ENCODE measurements around the gene CD200R1L. TPM values are rescaled to one million over a fixed set of nuclear protein-coding genes. Genes with fewer than 3 reads are reported as not detected.

The CD200R1L gene
- total and polyA plus RNA-seq, 9 of the 15 experiments (the other 6 are each of a cell fraction or from before 2014, with no cell fraction given): not detected

- no peaks in the 10 kb centered on the region for H4K20me1 ChIP-seq (replicated peaks; ENCODE audit: control insufficient read depth, insufficient read depth, low read length)
- TF ChIP-seq CHD2 (IDR thresholded peaks at IDR 0.05; ENCODE audit: low read depth, low read length): 0 out of 2 replicates have a peak, but pooled peaks have one; percentile 22
- TF ChIP-seq EP400 (IDR thresholded peaks at IDR 0.05): no peak
- FAIRE-seq: no peak
- no peaks in the 10 kb centered on the region for H3K79me2 ChIP-seq (ENCODE audit: control insufficient read depth, insufficient read depth, low read length)
- no peaks in the 10 kb centered on the region for H3K27me3 ChIP-seq (ENCODE audit: control insufficient read depth in 2 of 2, insufficient read depth in 2 of 2, low read length in 2 of 2)
- POLR2A ChIA-PET: no interaction called here
- in situ Hi-C loops (cut with MboI): no loop called here
- no peak overlapping the region for H3K27ac ChIP-seq (ENCODE audit: extremely low read depth, low read depth, low read length)
- H3K4me1 ChIP-seq (replicated peaks in 1 of 2; ENCODE audit: control insufficient read depth in 2 of 2, insufficient read depth in 2 of 2, low read length in 2 of 2): peaks cover 0 to 9% of the 10 kb centered on the region in 2 experiments; a peak in 1 of 5 replicates
- peak in 1 of 4 experiments; percentile 23 for DNase-seq (ENCODE audit: extremely low read depth in 1 of 4, low spot score in 3 of 4)
- no peaks in the 10 kb centered on the region for H3K9me1 ChIP-seq (ENCODE audit: control insufficient read depth, insufficient read depth, low read length)
- CTCF ChIA-PET (ENCODE audit: low intra/inter-chr PET ratio): no interaction called here
- no peak overlapping the region for H3K4me3 ChIP-seq
- ATAC-seq: no peak
- BruUV-seq (replicated peaks): no TSS peak
- H3K9ac ChIP-seq (ENCODE audit: insufficient read depth in 1 of 2, low read depth in 2 of 2, low read length in 2 of 2): no peak overlapping the region
- intact Hi-C loops (cut with micrococcal nuclease): no loop called here
- H3K4me2 ChIP-seq (ENCODE audit: insufficient read depth, low read length): no peak overlapping the region
- no peaks in the 10 kb centered on the region for H3K36me3 ChIP-seq (ENCODE audit: control insufficient read depth, insufficient read depth, low read length)
- no peak overlapping the region for H2AFZ ChIP-seq (ENCODE audit: low read depth, low read length)
- no peaks in the 10 kb centered on the region for H3K9me3 ChIP-seq (replicated peaks; ENCODE audit: control insufficient read depth, insufficient read depth, low read depth, low read length)
Measured at GRCh38 chr3:112860898-112861297, 14.2 kb upstream of the CD200R1L start.

- Histone ChIP-seq H3K79me2 (ENCODE audit: control insufficient read depth, insufficient read depth, low read length) (no peaks in the 10 kb centered on the region), H3K9me1 (ENCODE audit: control insufficient read depth, insufficient read depth, low read length) (no peaks in the 10 kb centered on the region), H3K27me3 (ENCODE audit: control insufficient read depth in 2 of 2, insufficient read depth in 2 of 2, low read length in 2 of 2) (no peaks in the 10 kb centered on the region), H3K4me3 (no peak overlapping the region), H3K9ac (ENCODE audit: insufficient read depth in 1 of 2, low read depth in 2 of 2, low read length in 2 of 2) (no peak overlapping the region), H3K4me2 (ENCODE audit: insufficient read depth, low read length) (no peak overlapping the region), H3K9me3 (replicated peaks; ENCODE audit: control insufficient read depth, insufficient read depth, low read depth, low read length) (no peaks in the 10 kb centered on the region), H3K27ac (ENCODE audit: extremely low read depth, low read depth, low read length) (no peak overlapping the region), H2AFZ (ENCODE audit: low read depth, low read length) (no peak overlapping the region), H4K20me1 (replicated peaks; ENCODE audit: control insufficient read depth, insufficient read depth, low read length) (no peaks in the 10 kb centered on the region), H3K4me1 (replicated peaks in 1 of 2; ENCODE audit: control insufficient read depth in 2 of 2, insufficient read depth in 2 of 2, low read length in 2 of 2) (peaks cover 0 to 9% of the 10 kb centered on the region in 2 experiments; a peak in 1 of 5 replicates), H3K36me3 (ENCODE audit: control insufficient read depth, insufficient read depth, low read length) (no peaks in the 10 kb centered on the region)
- 0% methylated on average over 2 of the region's 2 CpGs for WGBS (ENCODE audit: insufficient coverage, low coverage, missing lambda C conversion rate)
- no peak for ATAC-seq
- no TSS peak for BruUV-seq (replicated peaks)
- no peak for FAIRE-seq
- ChIA-PET CTCF (ENCODE audit: low intra/inter-chr PET ratio) (no interaction called here), POLR2A (interaction anchor here (0.5 kb wide), 1 partner anchor 145 kb away, joined by 3 read pairs; no protein-coding TSS in a partner anchor)
- intact Hi-C loops (cut with micrococcal nuclease) (loop anchor here (10.0 kb wide), 1 partner anchor 116 kb away; the partner anchor contains the start of gene CD200R1), in situ Hi-C loops (cut with MboI) (no loop called here)
- peak in 1 of 4 experiments; percentile 1 for DNase-seq (ENCODE audit: extremely low read depth in 1 of 4, low spot score in 3 of 4)
- TF ChIP-seq NFE2L1 (tag; IDR thresholded peaks at IDR 0.05; ENCODE audit: borderline replicate concordance, low read depth) (no peak), ZNF143 (CRISPR knock-in tag; IDR thresholded peaks at IDR 0.05) (no peak), TARDBP (IDR thresholded peaks at IDR 0.05) (no peak), SRF (CRISPR knock-in tag; IDR thresholded peaks at IDR 0.05) (no peak), SIX5 (IDR thresholded peaks at IDR 0.05; ENCODE audit: borderline replicate concordance in 1 of 2, insufficient read depth in 1 of 2, low read depth in 1 of 2, low read length in 2 of 2) (no peak), ZBTB33 (CRISPR knock-in tag; IDR thresholded peaks at IDR 0.05) (no peak), FOXK1 (CRISPR knock-in tag; IDR thresholded peaks at IDR 0.05; ENCODE audit: borderline replicate concordance) (no peak)
Measured at GRCh38 chr3:112858410-112859069, 11.9 kb upstream of the CD200R1L start.
